Fibroblast of skin of right biceps (primary cell): Measurements from ENCODE around the gene TP53AIP1.

ENCODE experiments used
- DNase-seq: peaks from one replicate; pipeline ENCODE4 v3.0.0-alpha.2; 2013

The TP53AIP1 gene

DNA sequence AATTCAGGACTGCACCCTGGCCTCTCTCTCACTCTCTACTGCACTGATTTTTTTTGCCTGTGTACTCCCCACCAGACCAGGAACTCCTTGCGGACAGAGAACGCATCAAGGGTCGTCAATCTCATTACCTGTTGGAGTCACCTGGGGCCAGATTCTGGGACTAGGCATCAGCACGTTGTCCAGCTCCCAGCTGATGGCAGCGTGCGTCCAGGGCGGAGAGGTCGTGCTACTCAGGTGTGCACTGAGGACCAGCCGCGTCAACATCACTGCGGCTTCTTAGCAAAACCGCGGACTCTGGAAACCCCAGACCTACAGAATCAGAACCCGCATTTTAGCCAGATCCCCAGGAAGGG lies 38.4 kb downstream of the TP53AIP1 start:
- no peak for DNase-seq

DNA sequence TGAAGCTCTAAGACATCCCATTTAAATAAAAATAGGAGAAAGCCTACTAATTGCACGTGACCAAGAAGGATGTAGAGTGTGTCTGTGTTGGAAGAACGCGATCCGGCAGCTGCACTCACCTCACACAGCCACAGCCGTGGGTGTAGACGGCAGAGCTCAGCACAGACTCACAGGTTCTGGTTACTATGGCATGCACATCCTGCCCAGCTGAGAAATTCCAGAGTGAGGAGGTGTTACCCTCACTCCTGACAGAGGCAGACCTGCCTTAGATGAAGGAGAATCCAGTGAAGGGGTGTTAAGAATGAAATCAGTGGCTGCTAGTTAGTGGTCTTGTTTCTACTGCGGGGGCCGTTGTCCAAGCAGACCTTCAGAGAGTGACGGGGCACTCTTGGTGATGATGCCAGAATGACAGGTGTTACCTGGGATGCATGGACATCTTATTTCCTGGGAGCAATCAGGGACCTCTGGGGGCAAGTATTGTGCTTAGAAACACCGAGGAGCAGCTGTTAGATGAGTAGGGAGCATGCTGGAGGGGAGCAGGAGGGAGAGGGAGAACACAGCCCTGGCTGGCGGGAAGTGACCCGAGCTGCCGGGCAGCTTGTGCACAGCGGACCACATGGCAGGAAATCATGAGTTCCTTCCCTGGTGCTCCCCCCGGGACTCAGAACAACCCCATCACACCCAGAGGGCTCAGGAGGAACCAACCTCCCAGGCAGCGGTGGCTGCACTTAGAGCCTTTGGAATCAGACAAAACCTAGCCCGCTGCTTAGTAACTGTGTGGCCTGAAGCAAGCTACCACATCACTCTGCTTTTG lies 39.2 kb downstream of the TP53AIP1 start:
- DNase-seq: peak; percentile 59

DNA sequence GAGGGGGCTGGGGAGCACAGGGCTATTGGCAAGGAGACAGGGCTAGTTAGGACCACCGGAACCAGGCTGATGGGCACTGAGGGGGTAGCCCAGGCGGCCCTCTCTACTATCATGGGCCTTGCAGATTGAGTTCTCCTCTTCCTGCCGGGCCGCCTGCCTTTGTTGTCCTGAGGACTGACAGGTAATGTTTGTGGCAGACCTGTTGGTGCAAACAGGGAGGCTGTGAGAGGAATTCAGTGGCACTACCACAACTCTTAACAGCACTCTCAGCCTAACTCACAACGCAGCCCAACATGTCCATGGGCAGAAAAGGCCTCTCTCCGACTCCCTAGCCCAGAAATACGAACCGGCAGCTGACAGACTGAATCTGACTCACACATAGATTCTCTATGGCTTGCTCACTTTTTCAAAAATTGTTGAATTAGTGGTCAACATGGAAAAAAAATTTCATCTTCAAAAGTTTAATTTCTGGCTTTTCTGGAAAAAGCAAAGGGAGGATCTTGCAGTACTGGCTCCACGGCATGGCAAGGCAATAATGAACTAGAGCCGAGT lies 40.1 kb downstream of the TP53AIP1 start:
- DNase-seq: peak; percentile 81

DNA sequence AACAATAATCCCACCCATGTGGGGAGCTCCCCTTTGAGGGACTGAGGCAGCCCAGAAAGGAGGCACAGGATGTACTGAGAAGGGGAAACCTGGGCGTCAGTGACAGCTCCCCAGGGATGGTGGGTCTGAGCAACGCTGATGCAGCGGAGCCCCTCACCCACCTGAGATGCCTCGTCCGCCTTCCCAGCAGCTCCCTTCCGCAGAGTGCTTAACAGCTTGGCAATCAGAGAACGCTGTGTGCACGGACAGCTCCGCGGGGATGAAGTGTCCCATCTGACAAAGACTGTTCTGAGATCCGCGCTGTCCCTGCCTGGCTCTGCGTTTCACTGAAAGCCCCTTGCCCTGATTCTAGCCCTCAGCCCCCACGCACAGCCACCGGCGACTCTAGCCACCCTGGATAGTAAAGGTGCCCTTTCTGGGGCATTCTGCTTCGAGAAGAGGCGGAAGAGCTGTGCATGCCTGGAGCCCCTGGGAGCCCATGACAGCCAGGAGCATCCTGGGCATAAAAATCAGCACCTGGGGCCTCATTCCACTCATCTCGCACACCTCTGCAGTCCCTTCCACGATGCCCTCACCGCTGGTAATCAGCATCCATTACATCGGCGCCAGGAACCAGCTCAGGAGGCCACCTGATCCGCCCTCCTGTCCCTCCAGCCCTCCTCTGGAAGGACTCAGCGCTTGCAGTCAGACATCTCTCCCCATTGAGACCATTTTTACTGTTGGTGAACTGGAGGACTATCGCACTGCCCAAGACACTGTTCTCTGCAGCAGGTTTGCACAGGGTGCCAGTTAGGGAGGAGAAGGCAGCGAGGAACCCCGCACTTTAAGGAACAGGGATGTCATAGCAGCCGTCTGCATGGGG lies 40.8 kb downstream of the TP53AIP1 start:
- DNase-seq: no peak

DNA sequence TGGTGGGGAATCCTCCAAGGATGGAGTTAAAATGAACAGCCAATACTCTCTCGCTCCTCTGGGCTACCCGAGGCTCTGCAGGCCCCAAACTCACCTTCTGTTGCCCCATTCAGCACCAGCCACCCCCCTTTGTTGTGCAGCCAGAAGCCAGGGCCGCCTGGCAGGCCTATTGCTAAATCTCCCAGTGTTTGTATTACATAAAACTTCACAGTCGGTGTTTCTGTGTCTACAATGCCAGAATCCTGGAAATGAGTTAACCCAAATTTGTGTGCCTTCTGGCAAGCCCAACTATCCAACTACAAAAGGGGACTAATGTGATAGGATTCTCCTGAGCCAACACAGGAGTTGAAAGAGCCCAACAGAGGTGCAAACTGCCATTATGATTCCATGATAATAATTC lies 42.2 kb downstream of the TP53AIP1 start:
- DNase-seq: no peak

DNA sequence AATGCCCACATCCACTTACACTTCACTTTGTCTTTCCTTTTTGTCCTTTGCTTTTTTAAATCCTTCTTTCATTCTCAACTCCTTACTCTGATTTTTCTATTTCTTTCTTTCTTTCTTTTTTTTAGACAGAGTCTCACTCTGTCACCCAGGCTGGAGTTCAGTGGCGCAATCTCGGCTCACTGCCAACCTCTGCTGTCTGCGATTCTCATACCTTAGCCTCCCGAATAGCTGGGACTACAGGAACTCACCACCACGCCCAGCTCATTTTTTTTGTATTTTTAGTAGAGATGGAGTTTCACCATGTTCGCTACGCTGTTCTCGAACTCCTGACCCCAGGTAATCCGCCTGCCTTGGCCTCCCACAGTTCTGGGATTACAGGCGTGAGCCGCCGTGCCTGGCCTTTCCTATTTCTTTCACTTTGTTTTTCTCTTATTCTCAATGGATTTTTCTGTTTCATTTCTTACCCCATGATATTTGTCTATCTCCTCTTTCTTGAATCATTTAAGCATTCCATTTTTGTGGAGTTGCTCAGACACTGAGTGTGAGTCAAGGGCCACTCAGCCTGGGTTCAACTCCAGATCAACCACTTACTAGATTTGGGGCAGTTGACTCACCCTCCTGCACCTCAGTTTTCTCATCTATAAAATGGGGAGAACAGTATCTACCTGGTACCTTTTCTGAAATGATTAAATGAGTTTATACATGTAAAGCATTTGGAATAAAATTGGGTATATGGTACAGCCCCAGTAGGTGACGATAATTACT lies 43.9 kb downstream of the TP53AIP1 start:
- DNase-seq: peak; percentile 60

DNA sequence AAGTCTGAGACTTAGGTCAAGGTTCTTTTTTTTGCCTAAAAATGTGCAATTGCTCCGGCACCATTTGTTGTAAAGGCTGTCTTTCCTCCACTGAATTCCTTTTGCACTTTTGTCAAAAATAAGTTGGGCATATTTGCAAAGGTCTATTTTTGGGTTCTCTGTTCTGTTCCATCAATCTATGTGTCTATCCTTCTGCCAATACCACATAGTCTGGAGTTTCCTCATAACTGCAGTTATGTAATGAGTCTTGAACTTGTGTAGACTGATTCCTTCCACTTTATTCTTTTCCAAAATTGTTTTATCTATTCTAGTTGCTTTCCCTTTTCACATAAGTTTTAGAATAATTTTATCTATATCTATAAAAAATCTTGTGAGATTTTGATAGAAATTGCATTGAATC lies 44.8 kb downstream of the TP53AIP1 start:
- DNase-seq: no peak

DNA sequence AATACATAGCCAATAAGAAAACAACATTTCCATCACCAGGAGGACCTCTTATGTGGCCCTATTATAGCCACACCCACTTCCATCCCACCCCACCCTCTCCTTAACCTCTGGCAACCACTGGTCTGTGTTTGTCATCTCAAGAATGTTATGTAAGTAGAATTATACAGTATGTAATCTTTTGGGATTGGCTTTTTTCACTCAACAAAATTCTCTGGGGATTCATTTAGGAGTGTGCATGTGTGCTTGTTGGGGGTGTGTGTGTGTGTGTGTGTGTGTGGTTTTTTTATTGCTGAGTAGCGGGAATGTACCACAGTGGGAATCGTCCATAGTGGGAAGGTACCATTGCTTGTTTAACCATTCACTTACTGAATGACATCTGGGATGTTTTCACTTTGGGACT lies 46.3 kb downstream of the TP53AIP1 start:
- peak; percentile 33 for DNase-seq

DNA sequence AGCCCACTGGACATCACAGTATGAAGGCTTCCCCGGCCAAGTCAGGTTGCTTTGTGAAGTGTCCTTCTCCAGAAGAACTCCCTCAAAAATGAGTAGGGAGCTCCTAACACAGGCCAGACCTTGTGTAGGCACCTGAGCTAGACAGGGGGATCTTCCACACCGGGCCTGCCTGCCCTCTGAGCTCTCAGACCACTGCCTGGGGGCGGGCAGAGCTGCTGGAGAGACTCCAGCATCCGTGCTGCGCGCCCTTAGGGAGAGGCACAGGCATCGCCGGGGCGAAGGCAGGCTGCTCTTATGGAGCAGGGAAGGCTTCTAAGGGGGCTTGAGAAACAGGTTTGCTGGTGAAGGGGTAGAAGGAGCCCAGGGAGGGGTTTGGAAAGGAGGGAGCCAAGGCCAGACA lies 47.1 kb downstream of the TP53AIP1 start:
- no peak for DNase-seq

DNA sequence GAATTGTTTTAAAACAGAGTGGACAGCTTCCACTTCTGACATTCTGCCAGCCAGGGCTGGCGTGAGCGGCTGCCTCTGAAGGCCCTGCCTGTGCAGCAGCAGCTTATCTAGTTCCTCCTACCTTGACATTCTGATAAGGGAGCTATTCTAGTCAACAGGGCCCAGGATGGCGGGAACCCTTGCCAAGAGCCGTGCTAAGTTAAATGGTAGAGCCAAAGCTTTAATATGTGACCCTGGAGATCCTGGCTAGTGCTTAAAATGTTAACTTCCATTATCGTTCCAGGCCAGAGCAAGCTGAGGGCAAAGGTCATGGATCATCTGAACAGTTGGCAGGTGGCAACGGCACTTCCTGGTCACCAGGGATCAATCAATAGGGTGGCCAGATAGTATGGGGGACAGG lies 48.0 kb downstream of the TP53AIP1 start:
- DNase-seq: no peak

DNA sequence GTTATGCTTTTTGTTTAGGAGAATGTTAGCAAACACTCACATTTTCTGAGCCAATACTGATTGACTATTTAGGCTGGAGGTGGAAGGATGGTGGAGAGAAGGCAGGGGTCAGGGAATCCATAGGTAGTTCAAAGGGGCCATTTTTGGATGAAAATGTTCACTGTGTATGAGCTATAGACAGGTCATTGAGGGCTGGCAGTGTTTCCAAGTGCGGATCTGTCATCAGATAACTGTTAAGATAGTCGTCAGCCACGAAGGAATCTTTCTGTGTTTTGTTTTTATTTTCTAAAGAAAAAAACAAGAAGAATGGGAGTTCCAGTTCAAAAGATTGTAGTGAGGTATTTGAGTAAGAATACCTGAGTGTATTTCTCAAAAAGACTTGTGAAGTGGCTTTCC lies 48.4 kb downstream of the TP53AIP1 start:
- no peak for DNase-seq

DNA sequence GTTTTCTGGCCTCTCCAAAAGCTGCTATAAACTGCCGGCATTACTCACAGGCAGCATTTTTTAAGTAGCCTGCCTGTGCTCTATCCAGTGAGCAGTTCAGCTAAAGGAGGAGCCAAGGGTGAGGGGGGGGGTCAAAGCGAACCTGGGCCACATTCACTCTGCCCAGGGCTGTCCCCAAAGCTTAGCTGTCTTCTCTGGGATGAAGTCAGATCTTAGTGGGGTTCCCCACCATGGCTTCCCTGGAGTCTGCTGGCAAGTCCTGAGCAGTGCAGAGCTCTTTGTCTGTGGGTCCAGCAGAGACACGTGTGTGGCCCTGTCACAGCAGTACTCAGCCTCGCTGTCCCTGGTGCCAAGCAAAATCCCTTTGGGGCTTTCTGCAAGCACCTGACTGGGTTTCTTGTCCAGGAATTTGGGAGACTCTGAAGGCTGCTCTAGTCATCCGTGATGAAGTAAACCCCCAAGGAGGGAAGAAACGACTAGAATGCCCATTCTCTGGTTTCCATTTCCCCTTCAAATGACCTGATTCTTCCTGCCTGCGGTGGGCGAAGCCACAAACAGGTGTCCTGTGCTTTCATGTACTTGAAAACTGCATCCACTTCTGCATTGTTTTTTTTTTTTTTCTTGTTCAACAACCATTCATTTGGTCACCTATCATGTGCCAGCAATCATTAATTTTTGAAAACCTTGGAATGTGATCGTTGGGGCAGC lies 48.9 kb downstream of the TP53AIP1 start:
- no peak for DNase-seq

DNA sequence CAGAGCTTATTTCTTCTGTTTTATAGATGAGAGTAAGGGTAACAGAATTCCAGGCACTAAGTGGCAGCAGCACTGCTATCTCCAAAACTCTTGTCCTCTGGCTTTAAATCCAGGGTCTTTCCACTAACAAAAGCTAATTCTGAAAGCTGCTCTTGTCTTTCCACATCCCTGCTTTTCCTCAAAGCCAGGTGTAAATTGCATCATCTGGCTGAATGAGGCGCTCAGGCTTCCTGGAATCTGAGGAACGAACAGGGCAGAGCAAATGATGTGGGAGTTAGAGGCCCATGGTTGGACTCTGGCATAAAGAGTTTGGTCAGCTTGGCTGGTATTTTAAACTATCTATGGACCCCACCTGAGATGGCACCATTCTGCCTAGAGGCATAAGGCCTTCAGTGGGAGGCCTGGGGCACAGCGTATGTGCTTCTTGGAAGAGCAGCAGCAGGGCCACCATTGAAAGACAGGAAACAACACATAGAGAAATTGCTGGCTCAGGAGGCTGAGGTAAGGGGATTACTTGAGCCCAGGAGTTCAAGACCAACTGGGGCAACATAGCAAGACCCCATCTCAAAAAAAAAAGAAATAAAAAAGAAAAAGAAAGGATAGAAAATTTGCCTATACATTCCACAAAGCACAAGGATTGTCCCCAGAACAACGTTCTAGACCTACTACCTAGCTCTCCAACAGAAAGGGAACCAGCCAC lies 49.7 kb downstream of the TP53AIP1 start:
- DNase-seq: no peak

DNA sequence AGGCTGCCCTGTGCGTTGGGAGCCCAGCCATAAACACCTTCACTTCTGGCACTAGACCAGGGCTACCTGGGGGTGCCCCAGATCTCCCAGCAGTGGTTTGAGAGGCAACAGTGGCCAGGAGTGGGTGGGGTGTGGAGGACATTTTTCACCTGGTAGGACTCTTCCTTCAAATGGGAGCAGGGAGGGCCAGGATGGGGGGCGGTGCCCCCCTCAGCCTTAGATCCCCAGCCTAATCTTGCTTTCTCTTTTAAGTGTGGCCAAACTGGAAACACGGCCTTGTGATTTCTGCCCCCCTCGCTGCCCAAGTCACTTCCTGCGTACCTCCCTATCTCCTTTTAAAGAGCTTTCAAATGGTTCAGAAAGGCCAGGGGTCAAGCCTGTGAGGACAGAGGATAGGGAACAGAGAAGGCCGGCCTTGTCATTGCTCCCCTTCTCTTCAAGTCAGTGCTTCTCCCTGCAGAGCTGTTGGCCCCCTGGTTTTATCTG lies 50.7 kb downstream of the TP53AIP1 start:
- no peak for DNase-seq

DNA sequence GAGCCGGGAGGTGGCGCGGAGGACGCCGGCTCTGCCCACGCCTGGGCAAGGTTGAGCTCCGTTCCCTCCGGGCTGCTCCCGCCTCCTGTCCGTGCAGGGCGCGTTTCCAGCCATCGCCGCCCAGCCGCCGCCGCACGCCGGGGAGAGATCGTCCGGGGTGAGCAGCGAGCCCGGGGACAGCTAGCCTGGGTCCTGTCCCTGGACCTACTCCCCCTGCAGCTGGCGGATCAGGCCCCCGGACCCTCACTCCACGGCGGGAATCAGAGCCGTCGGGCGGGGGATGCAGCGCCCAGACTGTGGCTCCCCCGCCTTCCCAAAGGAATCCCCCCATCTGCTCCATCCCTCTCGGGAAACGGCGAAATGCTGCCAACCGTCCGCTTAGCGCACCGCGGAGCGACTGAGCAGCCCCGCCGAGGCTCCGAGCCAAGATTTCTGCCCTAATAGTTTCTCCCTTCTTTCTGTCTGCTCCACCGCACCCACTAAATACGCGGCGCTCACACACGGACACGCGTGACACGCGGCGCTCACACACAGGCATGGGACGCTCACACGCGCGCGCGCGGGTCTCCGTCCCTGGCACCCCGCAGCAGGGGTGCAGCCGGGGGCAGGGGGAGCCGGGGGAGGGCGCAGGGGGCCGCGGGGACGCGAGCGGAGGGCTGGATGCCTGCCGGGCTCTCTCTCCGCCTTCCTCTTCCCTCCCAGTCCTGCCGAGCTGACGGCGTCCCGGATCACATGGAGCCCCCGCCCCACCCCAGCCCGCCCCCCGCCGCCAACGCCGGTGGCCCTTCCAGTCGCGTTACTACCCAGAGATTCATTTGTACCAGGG lies 51.9 kb downstream of the TP53AIP1 start, which contains the start of gene KCNJ5:
TSS of gene KCNJ5 (plus strand) at position 814 of the 826 bp plus-strand sequence. CDS start 19,918 bp downstream, outside the sequence.
- peak; percentile 21 for DNase-seq

DNA sequence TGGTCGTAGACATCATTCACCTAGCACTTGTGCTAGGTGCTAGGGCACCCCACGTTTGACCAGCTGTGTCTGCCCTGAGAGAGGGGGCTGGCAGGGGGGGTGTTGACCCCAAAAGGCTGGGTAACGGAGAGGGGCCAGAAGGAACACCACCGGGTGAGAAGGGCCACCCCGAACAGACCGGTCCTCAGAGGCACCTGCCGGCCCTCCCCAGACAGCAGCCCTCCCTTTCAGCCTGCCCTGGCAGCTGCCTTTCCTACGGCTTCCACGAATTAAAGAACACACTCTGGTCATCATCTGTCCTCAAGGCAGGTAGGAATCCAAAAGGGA lies 52.5 kb downstream of the TP53AIP1 start:
- DNase-seq: no peak

DNA sequence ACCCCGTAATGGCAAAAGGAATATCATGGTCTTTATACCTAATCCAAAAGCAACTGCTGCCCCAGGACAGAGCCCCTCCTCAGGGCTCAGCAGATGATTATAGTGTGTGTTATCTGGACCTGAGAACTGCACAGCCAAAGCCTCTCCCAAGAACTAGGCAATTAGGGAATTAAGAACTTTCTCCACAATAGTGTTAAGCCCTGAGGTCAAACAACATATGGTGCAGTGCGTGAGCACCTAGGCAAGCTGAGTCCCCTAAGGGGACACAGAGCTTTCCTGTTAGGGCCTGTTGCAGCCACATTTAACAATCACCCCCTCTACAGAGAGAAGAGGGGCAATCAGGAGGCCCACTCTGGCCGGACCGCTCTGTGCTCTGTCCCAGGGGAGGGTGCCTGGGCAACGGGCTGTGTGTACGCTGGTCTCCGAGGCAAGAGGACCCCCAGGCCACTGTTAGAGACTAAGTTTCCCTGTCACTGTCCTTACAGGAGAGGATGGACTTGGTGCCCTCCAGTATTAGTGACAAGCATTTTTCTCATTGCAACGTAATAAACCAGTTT lies 52.9 kb downstream of the TP53AIP1 start:
- no peak for DNase-seq

DNA sequence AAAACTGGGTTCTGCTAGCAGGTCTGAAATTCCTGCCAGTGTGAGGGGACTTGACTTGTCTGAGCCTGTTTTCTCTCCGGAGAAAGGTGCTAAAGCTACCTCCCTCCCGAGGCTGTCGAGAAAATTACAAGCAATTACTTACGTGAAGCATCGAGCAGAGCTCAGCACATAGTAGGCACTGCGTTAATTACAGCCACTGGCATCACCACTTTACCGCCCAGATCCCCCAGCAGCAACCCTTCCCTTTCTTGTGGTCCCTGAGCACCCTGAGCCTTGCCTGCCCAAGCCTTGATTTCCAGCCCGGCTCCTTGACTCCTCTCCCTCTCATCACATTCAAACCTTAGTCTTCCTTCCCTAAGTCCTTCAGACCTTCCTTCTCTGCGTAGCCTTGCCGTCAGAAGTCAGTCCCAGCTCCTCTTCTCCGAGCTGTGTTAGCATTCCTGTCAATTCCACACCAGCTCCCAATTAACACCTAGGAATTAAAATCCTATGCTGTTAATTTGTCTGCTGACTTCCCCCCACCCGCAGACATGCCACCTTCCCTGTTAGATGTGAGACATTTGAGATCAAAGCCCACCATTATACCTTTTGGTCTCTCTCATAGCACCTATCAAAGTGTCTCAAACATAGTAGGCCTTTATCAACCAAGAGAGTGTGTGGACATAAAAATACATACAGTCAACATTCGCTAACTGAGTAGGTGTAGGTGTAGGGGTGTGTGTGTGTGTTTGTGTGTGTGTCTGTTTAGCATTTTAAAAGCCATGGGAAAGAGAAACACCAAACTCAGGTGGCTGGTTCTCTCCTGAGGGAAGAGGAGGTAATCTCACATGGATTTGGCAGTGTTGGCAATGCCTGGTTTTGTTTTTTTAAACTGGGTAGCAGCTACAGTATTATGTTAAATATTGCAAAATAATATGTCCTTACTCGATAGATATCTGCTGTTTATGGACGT lies 54.4 kb downstream of the TP53AIP1 start:
- DNase-seq: no peak
